ENCODE data around the gene HELZ2.
"Not testable (repeated sequence)": the region's sequence is repeated elsewhere in the genome, so short reads cannot be mapped to it uniquely, and the experiment has no call there.

Gene HELZ2

GRCh38 chr20:63582382-63583063 lies 8.5 kb upstream of the HELZ2 start:
- H3K4me3 ChIP-seq (ENCODE audit: low read length), result no peak overlapping the region
- DNase-seq (ENCODE audit: low read depth, low spot score), result no peak

GRCh38 chr20:63580796-63581461 lies 6.9 kb upstream of the HELZ2 start:
- H3K4me3 ChIP-seq (ENCODE audit: low read length), result no peak overlapping the region
- DNase-seq (ENCODE audit: low read depth, low spot score), result peak; percentile 38

GRCh38 chr20:63579017-63579694 lies 5.1 kb upstream of the HELZ2 start:
- no peak for DNase-seq (ENCODE audit: low read depth, low spot score)

GRCh38 chr20:63578224-63579016 lies 4.4 kb upstream of the HELZ2 start:
- no peak for DNase-seq (ENCODE audit: low read depth, low spot score)
- no peak overlapping the region for H3K4me3 ChIP-seq (ENCODE audit: low read length)

More at GRCh38 chr20:63579017-63579694, 5.1 kb upstream of the HELZ2 start:
- H3K4me3 ChIP-seq (ENCODE audit: low read length), result no peak overlapping the region

- no peak for DNase-seq (ENCODE audit: low read depth, low spot score)
- no peak overlapping the region for H3K4me3 ChIP-seq (ENCODE audit: low read length)
Measured at GRCh38 chr20:63577317-63577894, 3.4 kb upstream of the HELZ2 start.

GRCh38 chr20:63576311-63576710 lies 2.3 kb upstream of the HELZ2 start:
- H3K4me3 ChIP-seq (ENCODE audit: low read length), result no peak overlapping the region
- no peak for DNase-seq (ENCODE audit: low read depth, low spot score)

GRCh38 chr20:63574829-63575743 lies 1.0 kb upstream of the HELZ2 start:
- no peak for DNase-seq (ENCODE audit: low read depth, low spot score)
- H3K4me3 ChIP-seq (ENCODE audit: low read length), result no peak overlapping the region

- peak overlapping the region; percentile 68 for H3K4me3 ChIP-seq (ENCODE audit: low read length)
- no peak for DNase-seq (ENCODE audit: low read depth, low spot score)
Measured at GRCh38 chr20:63573647-63574131, 350 bp downstream of the HELZ2 start.

GRCh38 chr20:63572788-63573646 lies 1.0 kb downstream of the HELZ2 start:
- H3K4me3 ChIP-seq (ENCODE audit: low read length), result peak overlapping the region; percentile 68
- DNase-seq (ENCODE audit: low read depth, low spot score), result no peak

- no peak overlapping the region for H3K4me3 ChIP-seq (ENCODE audit: low read length)
- DNase-seq (ENCODE audit: low read depth, low spot score), result no peak
Measured at GRCh38 chr20:63572071-63572787, 1.8 kb downstream of the HELZ2 start.

GRCh38 chr20:63571087-63571478 lies 3.0 kb downstream of the HELZ2 start:
- not testable (repeated sequence) for DNase-seq (ENCODE audit: low read depth, low spot score); H3K4me3 ChIP-seq (ENCODE audit: low read length)

- DNase-seq (ENCODE audit: low read depth, low spot score), result no peak
- H3K4me3 ChIP-seq (ENCODE audit: low read length), result no peak overlapping the region
Measured at GRCh38 chr20:63570281-63571086, 3.6 kb downstream of the HELZ2 start.

GRCh38 chr20:63568986-63569949 lies 4.8 kb downstream of the HELZ2 start:
- no peak overlapping the region for H3K4me3 ChIP-seq (ENCODE audit: low read length)
- DNase-seq (ENCODE audit: low read depth, low spot score), result no peak

GRCh38 chr20:63568170-63568981 lies 5.7 kb downstream of the HELZ2 start:
- H3K4me3 ChIP-seq (ENCODE audit: low read length), result no peak overlapping the region
- no peak for DNase-seq (ENCODE audit: low read depth, low spot score)

Data from Jurkat, Clone E6-1 (cell line).